ENCODE measurements around the gene SMYD3.

- no peak for TF ChIP-seq CTCF (IDR thresholded peaks at IDR 0.05 in 8 of 11, conservative IDR thresholded peaks at IDR 0.05 in 3 of 11)
- TF ChIP-seq POLR2A (IDR thresholded peaks at IDR 0.05), result no peak
- no peak for TF ChIP-seq POLR2AphosphoS5 (IDR thresholded peaks at IDR 0.05)
Observed at GRCh38 chr1:246381452-246381851, 125.6 kb downstream of the SMYD3 start.

Measured in spleen (tissue), 7 donors.